Neural crest cell (in vitro differentiated cells): ENCODE data around the gene STK11. TPM values are rescaled to one million over a fixed set of nuclear protein-coding genes. Genes with fewer than 3 reads are reported as not detected.
A peak's percentile ranks its signal among the peaks of the same experiment; 100 is the strongest.

Source experiments
- DNase-seq: peaks from one replicate; pipeline ENCODE4 v3.0.0; 2021; ENCODE audit warnings: low read depth, mixed read lengths, low spot score
- H3K27ac Mint-ChIP-seq: one replicate; pipeline ENCODE4 v1.8.0; 2021; ENCODE audit warnings: mild to moderate bottlenecking, mixed read lengths; ENCODE audit not compliant: unreplicated experiment
- H3K27me3 Mint-ChIP-seq: 2 replicates; pipeline ENCODE4 v1.8.0; 2021; ENCODE audit warnings: low read depth, mild to moderate bottlenecking, mixed read lengths
- H3K36me3 Mint-ChIP-seq: 2 replicates; pipeline ENCODE4 v1.8.0; 2021; ENCODE audit warnings: low read depth, mild to moderate bottlenecking, mixed read lengths
- H3K4me1 Mint-ChIP-seq: 2 replicates; pipeline ENCODE4 v1.8.0; 2021; ENCODE audit warnings: mixed read lengths
- H3K4me3 Mint-ChIP-seq: one replicate; pipeline ENCODE4 v1.8.0; 2021; ENCODE audit warnings: mild to moderate bottlenecking, mixed read lengths
- H3K9me3 Mint-ChIP-seq: 2 replicates; pipeline ENCODE4 v1.8.0; 2021; ENCODE audit warnings: mixed read lengths
- total RNA-seq: library from RNA; stranded (reverse); gene quantifications from 2 replicates; pipeline ENCODE4 v1.2.1, GENCODE V29; 2021
- TF ChIP-seq, protein P1 (sequence below): fragments of 200-600 bp; sonication (generic); conservative IDR thresholded peaks from 2 replicates; pipeline ENCODE4 v1.5.0; 2021; ENCODE audit warnings: antibody characterized with exemption, mild to moderate bottlenecking

Gene STK11
- total RNA-seq, 1 donor from 2014 or later, result 60.2 TPM

DNA sequence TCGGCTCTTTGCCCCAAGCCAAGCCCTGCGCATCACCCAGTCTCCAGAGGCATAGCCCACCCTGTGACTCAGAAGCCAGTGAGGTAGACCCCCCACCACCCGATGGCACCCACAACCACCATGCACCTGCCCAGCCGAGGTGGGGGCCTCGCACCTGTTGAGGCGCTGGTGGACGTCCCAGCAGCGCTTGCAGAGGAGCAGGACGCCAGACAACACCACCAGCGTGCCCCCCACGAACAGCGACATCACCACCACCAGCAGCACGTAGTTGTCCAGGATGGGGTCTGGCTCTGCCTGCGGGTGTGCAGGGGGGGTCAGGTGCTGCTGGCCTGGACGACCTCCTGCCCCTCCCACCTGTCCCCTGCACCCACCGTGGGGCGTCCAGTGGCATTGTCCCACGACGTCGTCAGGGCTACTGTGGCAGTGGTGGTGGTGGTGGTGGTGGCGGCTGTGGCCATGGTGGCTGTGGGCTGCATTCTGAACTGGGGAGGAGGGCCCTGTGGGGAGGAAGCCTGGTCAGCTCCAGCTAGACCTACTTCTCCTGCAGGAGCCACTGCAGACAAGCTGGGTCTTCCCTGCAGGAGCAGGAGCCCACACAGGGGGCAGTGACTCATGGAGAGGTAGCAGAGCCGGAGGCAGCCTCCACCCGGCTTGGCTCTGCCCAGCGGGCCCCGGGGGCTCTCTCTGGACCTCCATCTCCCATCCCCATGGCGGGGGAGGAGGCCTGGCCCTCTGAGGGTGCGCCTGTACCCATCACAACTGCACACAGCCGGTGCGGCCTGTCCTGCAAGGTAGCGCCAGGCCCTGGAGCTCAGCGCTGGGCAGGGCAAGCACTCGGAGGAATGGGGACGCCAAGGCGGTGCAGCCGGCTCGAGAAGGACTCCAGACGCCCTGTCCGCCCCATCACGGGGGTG lies 30.3 kb downstream of the STK11 start:
- no peak for DNase-seq
- H3K27ac Mint-ChIP-seq, result no peak overlapping the region
- TF ChIP-seq, protein P1, sequence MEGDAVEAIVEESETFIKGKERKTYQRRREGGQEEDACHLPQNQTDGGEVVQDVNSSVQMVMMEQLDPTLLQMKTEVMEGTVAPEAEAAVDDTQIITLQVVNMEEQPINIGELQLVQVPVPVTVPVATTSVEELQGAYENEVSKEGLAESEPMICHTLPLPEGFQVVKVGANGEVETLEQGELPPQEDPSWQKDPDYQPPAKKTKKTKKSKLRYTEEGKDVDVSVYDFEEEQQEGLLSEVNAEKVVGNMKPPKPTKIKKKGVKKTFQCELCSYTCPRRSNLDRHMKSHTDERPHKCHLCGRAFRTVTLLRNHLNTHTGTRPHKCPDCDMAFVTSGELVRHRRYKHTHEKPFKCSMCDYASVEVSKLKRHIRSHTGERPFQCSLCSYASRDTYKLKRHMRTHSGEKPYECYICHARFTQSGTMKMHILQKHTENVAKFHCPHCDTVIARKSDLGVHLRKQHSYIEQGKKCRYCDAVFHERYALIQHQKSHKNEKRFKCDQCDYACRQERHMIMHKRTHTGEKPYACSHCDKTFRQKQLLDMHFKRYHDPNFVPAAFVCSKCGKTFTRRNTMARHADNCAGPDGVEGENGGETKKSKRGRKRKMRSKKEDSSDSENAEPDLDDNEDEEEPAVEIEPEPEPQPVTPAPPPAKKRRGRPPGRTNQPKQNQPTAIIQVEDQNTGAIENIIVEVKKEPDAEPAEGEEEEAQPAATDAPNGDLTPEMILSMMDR, result no peak

DNA sequence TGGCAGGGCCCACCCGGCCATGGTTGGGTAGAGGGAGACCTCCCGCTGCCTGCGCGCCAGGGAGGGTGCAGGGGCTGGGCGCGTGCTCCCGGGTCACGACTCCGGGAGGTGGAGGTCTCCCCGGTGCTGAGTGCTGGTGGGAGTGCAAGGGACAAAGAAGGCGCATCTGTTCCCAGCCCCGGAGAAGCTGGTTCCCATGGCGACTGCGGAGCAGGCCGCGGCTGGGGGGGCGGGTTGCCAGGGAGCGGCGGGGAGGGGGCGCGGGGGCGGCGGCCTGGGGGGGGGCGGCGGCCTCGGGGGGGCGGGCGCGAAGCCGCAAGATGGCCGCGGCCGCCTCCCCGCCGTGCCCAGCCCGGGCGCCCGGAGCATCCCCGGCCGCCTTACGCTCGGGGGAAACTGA lies 31.0 kb downstream of the STK11 start:
- Mint-ChIP-seq H3K36me3 (no peaks in the 10 kb centered on the region), H3K4me1 (peaks cover 19% of the 10 kb centered on the region), H3K27me3 (no peaks in the 10 kb centered on the region), H3K9me3 (no peaks in the 10 kb centered on the region), H3K4me3 (peak overlapping the region; percentile 38), H3K27ac (no peak overlapping the region)
- DNase-seq, result no peak
- TF ChIP-seq, protein P1, result no peak

More for the DNA sequence above, 30.3 kb downstream of the STK11 start:
- H3K9me3 Mint-ChIP-seq, result no peaks in the 10 kb centered on the region
- H3K36me3 Mint-ChIP-seq, result no peaks in the 10 kb centered on the region
- peaks cover 15% of the 10 kb centered on the region for H3K4me1 Mint-ChIP-seq
- H3K4me3 Mint-ChIP-seq, result peak overlapping the region; percentile 38
- H3K27me3 Mint-ChIP-seq, result no peaks in the 10 kb centered on the region

GRCh38 chr19:1237027-1237659 lies 31.6 kb downstream of the STK11 start:
- no peak overlapping the region for H3K27ac Mint-ChIP-seq
- peak overlapping the region; percentile 61 for H3K4me3 Mint-ChIP-seq
- H3K9me3 Mint-ChIP-seq, result no peaks in the 10 kb centered on the region
- no peak for DNase-seq
- H3K4me1 Mint-ChIP-seq, result peaks cover 20% of the 10 kb centered on the region
- H3K36me3 Mint-ChIP-seq, result no peaks in the 10 kb centered on the region
- TF ChIP-seq, protein P1, result no peak
- no peaks in the 10 kb centered on the region for H3K27me3 Mint-ChIP-seq

GRCh38 chr19:1237754-1238368 lies 32.3 kb downstream of the STK11 start, which contains the start of gene CBARP:
Gene CBARP (minus strand): TSS chr19:1238005. CDS start chr19:1236100, 1,905 bp downstream.
- Mint-ChIP-seq H3K36me3 (no peaks in the 10 kb centered on the region), H3K4me1 (peaks cover 16% of the 10 kb centered on the region), H3K9me3 (no peaks in the 10 kb centered on the region), H3K4me3 (peak within 1 kb of the TSS; percentile 87), H3K27me3 (no peaks in the 10 kb centered on the region), H3K27ac (peak within 1 kb of the TSS; percentile 62)
- no peak for DNase-seq
- TF ChIP-seq, protein P1, result no peak
